C4-2B (cell line): ENCODE data around the gene METTL18.

ENCODE experiments used
- ZFX ChIP-seq: fragments of 450-650 bp; IDR thresholded peaks from 2 replicates; pipeline ENCODE4 v1.6.1; 2017
- TF ChIP-seq, protein P1 (sequence below): fragments of 450-650 bp; conservative IDR thresholded peaks from 2 replicates; pipeline ENCODE4 v1.5.1; 2017; ENCODE audit warnings: mild to moderate bottlenecking

DNA sequence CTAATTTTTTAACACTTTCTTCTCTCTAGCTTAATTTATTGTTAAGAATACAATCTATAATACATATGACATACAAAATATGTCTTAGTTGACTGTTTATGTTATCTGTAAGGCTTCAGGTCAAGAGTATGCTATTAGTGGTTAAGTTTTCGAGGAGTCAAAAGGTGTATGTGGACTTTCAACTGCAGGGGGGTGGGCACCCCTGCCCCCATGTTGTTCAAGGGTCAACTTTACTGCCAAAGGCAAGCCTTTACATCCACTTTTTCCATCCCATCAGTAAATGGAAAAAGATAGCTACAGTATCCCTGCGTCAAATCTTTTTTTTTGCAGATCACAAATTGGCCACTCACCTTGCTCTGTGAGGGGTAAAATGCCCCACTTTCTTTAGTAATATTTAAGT lies 6.3 kb downstream of the METTL18 start:
- TF ChIP-seq, protein P1, sequence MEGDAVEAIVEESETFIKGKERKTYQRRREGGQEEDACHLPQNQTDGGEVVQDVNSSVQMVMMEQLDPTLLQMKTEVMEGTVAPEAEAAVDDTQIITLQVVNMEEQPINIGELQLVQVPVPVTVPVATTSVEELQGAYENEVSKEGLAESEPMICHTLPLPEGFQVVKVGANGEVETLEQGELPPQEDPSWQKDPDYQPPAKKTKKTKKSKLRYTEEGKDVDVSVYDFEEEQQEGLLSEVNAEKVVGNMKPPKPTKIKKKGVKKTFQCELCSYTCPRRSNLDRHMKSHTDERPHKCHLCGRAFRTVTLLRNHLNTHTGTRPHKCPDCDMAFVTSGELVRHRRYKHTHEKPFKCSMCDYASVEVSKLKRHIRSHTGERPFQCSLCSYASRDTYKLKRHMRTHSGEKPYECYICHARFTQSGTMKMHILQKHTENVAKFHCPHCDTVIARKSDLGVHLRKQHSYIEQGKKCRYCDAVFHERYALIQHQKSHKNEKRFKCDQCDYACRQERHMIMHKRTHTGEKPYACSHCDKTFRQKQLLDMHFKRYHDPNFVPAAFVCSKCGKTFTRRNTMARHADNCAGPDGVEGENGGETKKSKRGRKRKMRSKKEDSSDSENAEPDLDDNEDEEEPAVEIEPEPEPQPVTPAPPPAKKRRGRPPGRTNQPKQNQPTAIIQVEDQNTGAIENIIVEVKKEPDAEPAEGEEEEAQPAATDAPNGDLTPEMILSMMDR, result no peak
- no peak for TF ChIP-seq ZFX
